ENCODE results near the gene WDR53.

DNA sequence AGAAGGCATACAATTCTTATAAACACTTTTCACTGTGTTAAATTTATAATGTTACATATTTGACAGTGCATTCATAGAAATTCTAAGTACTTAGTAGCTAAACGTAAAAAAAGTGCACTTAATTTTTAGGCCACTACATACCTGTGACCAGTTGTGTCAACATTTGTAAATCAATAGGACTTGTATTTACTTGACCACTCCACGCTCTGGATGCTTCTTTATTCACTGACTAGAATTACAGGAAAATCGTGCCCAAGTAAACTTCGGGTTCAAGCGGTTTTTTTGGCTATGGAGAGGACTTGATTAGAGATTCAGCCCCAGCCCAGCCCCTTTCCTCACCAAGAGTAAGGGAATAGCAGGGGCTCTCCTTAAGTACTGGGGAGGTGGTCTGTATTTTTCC, 21.8 kb downstream of the WDR53 start:
- TF ChIP-seq, protein P1, sequence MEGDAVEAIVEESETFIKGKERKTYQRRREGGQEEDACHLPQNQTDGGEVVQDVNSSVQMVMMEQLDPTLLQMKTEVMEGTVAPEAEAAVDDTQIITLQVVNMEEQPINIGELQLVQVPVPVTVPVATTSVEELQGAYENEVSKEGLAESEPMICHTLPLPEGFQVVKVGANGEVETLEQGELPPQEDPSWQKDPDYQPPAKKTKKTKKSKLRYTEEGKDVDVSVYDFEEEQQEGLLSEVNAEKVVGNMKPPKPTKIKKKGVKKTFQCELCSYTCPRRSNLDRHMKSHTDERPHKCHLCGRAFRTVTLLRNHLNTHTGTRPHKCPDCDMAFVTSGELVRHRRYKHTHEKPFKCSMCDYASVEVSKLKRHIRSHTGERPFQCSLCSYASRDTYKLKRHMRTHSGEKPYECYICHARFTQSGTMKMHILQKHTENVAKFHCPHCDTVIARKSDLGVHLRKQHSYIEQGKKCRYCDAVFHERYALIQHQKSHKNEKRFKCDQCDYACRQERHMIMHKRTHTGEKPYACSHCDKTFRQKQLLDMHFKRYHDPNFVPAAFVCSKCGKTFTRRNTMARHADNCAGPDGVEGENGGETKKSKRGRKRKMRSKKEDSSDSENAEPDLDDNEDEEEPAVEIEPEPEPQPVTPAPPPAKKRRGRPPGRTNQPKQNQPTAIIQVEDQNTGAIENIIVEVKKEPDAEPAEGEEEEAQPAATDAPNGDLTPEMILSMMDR (IDR thresholded peaks at IDR 0.05): no peak
- no peak for TF ChIP-seq MAX (IDR thresholded peaks at IDR 0.05)
- no peak for TF ChIP-seq EP300 (IDR thresholded peaks at IDR 0.05)
- no peak for TF ChIP-seq FOXS1 (CRISPR knock-in tag; IDR thresholded peaks at IDR 0.05)
- TF ChIP-seq NPAS2 (CRISPR knock-in tag; IDR thresholded peaks at IDR 0.05; ENCODE audit: borderline replicate concordance): no peak
- TF ChIP-seq ZSCAN20 (CRISPR knock-in tag; IDR thresholded peaks at IDR 0.05): no peak
